Muscle layer of duodenum (tissue), 2 donors: Measurements from ENCODE around the gene PCSK2.

Experiments
- H3K27ac ChIP-seq: one replicate; pipeline ENCODE4 v1.7.0; 2013; ENCODE audit warnings: mild to moderate bottlenecking, low read length
- H3K27me3 ChIP-seq: one replicate; pipeline ENCODE4 v1.7.0; 2013; ENCODE audit warnings: low read depth, mild to moderate bottlenecking, control low read depth, low read length
- H3K36me3 ChIP-seq, 2 donors: one replicate each; pipeline ENCODE4 v1.7.0; 2013; ENCODE audit warnings: low read length in 2 of 2, control low read depth in 1 of 2, mild to moderate bottlenecking in 1 of 2; ENCODE audit not compliant: insufficient read depth in 2 of 2, control insufficient read depth in 1 of 2
- H3K4me1 ChIP-seq, 2 donors: one replicate each; pipeline ENCODE4 v1.7.0; 2013; ENCODE audit warnings: low read length in 2 of 2, mild to moderate bottlenecking in 2 of 2, control low read depth in 1 of 2, moderate library complexity in 1 of 2; ENCODE audit not compliant: insufficient read depth in 2 of 2, control insufficient read depth in 1 of 2
- H3K4me3 ChIP-seq, 2 donors: one replicate each; pipeline ENCODE4 v1.7.0; 2013; ENCODE audit warnings: low read length in 2 of 2, low read depth in 1 of 2, mild to moderate bottlenecking in 1 of 2
- H3K9me3 ChIP-seq, 2 donors: one replicate each; pipeline ENCODE4 v1.7.0; 2013; ENCODE audit warnings: low read length in 2 of 2, control low read depth in 1 of 2, mild to moderate bottlenecking in 1 of 2; ENCODE audit not compliant: control insufficient read depth in 1 of 2
- donor health status: healthy.

PCSK2 gene

GRCh38 chr20:17343091-17343490 is 116.3 kb downstream of the PCSK2 start:
- Histone ChIP-seq H3K9me3 (peaks cover 0 to 3% of the 10 kb centered on the region in 2 donors), H3K4me3 (no peak overlapping the region), H3K27me3 (no peaks in the 10 kb centered on the region), H3K27ac (no peak overlapping the region), H3K36me3 (no peaks in the 10 kb centered on the region), H3K4me1 (no peaks in the 10 kb centered on the region)

- H3K27ac ChIP-seq, result no peak overlapping the region
- H3K27me3 ChIP-seq, result no peaks in the 10 kb centered on the region
- H3K36me3 ChIP-seq, result no peaks in the 10 kb centered on the region
- H3K9me3 ChIP-seq, result peaks cover 0 to 3% of the 10 kb centered on the region in 2 donors
- no peaks in the 10 kb centered on the region for H3K4me1 ChIP-seq
- H3K4me3 ChIP-seq, result no peak overlapping the region
These were observed 117.0 kb downstream of the PCSK2 start for GRCh38 chr20:17343656-17344452.

GRCh38 chr20:17344790-17345189 is 118.0 kb downstream of the PCSK2 start:
- no peaks in the 10 kb centered on the region for H3K36me3 ChIP-seq
- no peak overlapping the region for H3K4me3 ChIP-seq
- H3K4me1 ChIP-seq, result no peaks in the 10 kb centered on the region
- no peaks in the 10 kb centered on the region for H3K27me3 ChIP-seq
- H3K9me3 ChIP-seq, result peaks cover 0 to 3% of the 10 kb centered on the region in 2 donors
- H3K27ac ChIP-seq, result no peak overlapping the region

- Histone ChIP-seq H3K4me3 (no peak overlapping the region), H3K36me3 (no peaks in the 10 kb centered on the region), H3K27ac (no peak overlapping the region), H3K9me3 (peaks cover 0 to 3% of the 10 kb centered on the region in 2 donors), H3K4me1 (no peaks in the 10 kb centered on the region), H3K27me3 (no peaks in the 10 kb centered on the region)
These were observed 118.5 kb downstream of the PCSK2 start for GRCh38 chr20:17345321-17345720.

- Histone ChIP-seq H3K4me1 (no peaks in the 10 kb centered on the region), H3K27ac (no peak overlapping the region), H3K9me3 (peaks cover 0 to 3% of the 10 kb centered on the region in 2 donors), H3K36me3 (no peaks in the 10 kb centered on the region), H3K4me3 (no peak overlapping the region), H3K27me3 (no peaks in the 10 kb centered on the region)
These were observed 123.5 kb downstream of the PCSK2 start for GRCh38 chr20:17350321-17350720.

GRCh38 chr20:17357238-17357637 is 130.4 kb downstream of the PCSK2 start:
- H3K4me3 ChIP-seq, result no peak overlapping the region
- no peaks in the 10 kb centered on the region for H3K27me3 ChIP-seq
- no peak overlapping the region for H3K27ac ChIP-seq
- no peaks in the 10 kb centered on the region for H3K36me3 ChIP-seq
- no peaks in the 10 kb centered on the region for H3K9me3 ChIP-seq
- H3K4me1 ChIP-seq, result no peaks in the 10 kb centered on the region

GRCh38 chr20:17358854-17359253 is 132.0 kb downstream of the PCSK2 start:
- H3K4me3 ChIP-seq, result no peak overlapping the region
- no peaks in the 10 kb centered on the region for H3K9me3 ChIP-seq
- no peaks in the 10 kb centered on the region for H3K4me1 ChIP-seq
- no peaks in the 10 kb centered on the region for H3K36me3 ChIP-seq
- no peaks in the 10 kb centered on the region for H3K27me3 ChIP-seq
- H3K27ac ChIP-seq, result no peak overlapping the region

- H3K4me3 ChIP-seq, result no peak overlapping the region
- no peaks in the 10 kb centered on the region for H3K9me3 ChIP-seq
- H3K4me1 ChIP-seq, result no peaks in the 10 kb centered on the region
- no peaks in the 10 kb centered on the region for H3K27me3 ChIP-seq
- no peak overlapping the region for H3K27ac ChIP-seq
- no peaks in the 10 kb centered on the region for H3K36me3 ChIP-seq
These were observed 137.8 kb downstream of the PCSK2 start for GRCh38 chr20:17364681-17365080.

- Histone ChIP-seq H3K27me3 (no peaks in the 10 kb centered on the region), H3K4me3 (no peak overlapping the region), H3K36me3 (no peaks in the 10 kb centered on the region), H3K9me3 (no peaks in the 10 kb centered on the region), H3K27ac (no peak overlapping the region), H3K4me1 (no peaks in the 10 kb centered on the region)
These were observed 139.0 kb downstream of the PCSK2 start for GRCh38 chr20:17365831-17366230.

GRCh38 chr20:17369506-17369905 is 142.7 kb downstream of the PCSK2 start:
- H3K27me3 ChIP-seq, result no peaks in the 10 kb centered on the region
- H3K4me1 ChIP-seq, result no peaks in the 10 kb centered on the region
- H3K9me3 ChIP-seq, result no peaks in the 10 kb centered on the region
- no peaks in the 10 kb centered on the region for H3K36me3 ChIP-seq
- H3K27ac ChIP-seq, result no peak overlapping the region
- H3K4me3 ChIP-seq, result no peak overlapping the region

GRCh38 chr20:17372806-17373440 is 146.1 kb downstream of the PCSK2 start:
- Histone ChIP-seq H3K27me3 (no peaks in the 10 kb centered on the region), H3K9me3 (no peaks in the 10 kb centered on the region), H3K4me1 (no peaks in the 10 kb centered on the region), H3K4me3 (no peak overlapping the region), H3K36me3 (no peaks in the 10 kb centered on the region), H3K27ac (no peak overlapping the region)
